DLD1 (cell line): ENCODE data around the gene FBXO27.
"Not testable (repeated sequence)": the region's sequence is repeated elsewhere in the genome, so short reads cannot be mapped to it uniquely, and the experiment has no call there.

Source experiments
- in situ Hi-C: cut with HindIII; loops from 2 replicates; pipeline ENCODE4 v1.10.0; 2017; ENCODE audit warnings: low sequenced_read_pairs

FBXO27 gene

DNA sequence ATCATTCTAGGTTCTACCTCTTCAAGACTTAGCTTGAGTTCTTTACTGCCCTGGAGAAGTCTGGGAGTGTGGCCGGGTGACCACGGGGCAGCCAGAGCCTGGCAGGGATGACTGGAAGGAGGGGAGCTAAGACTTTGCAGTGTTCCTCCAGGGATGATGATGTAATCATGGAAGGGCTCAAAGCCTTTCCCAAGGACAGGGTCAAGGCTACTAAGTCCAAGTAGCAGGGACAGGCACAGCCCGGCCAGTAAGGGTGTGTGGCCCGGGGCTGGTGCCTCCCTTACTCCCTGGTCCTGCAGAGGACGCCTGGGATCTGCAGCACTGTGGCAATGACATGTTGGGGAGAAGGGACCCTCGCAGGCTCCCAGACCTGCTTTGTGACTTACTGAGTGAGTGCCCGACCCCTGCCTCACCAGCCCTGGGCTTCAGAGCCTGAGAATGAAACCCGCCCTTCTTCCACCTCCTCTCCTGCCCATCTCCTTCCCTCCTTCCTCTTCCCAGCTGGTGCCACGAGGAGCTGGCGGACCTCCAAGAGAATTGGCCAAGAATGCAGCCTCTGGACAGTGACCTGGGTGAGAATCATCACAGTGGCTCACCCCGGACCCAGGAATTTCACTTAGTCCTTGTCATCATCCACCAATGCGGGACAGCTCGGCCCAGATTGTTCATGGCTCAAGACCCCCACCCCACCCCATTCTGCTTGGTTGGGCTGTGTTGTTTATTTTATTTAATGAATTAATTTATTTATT lies 41.2 kb downstream of the FBXO27 start:
- in situ Hi-C loops: no loop called here

- in situ Hi-C loops: not testable (repeated sequence)
Measured at GRCh38 chr19:38989614-38990013, 42.7 kb downstream of the FBXO27 start.

DNA sequence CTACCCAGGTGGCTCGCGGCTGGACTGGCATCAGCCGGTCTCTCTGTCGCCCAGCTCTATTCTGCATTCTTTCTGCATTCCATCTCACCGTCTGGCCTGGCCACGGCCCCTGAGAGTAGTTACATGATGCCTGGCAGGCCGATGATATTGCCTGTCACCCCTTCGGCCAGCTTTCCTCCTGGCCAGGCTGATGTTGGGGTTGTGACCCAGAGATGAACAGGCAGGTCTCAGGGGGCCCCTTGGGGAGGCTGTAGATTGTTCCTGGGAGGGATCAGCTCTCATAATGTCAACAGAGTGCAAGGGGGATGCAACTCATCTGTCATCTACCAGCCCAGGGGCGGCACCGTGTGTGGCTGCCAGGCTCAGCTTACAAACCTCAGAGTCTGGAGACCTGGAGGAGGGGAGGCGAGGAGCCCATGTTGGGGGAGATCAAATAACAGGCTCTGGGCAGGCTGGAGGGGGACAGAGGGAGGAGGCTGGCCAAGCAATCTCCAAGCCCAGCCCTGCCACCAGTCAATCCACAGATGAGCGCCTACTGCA lies 43.2 kb downstream of the FBXO27 start:
- in situ Hi-C loops: no loop called here

GRCh38 chr19:38988627-38989026 lies 43.7 kb downstream of the FBXO27 start:
- in situ Hi-C loops: not testable (repeated sequence)

DNA sequence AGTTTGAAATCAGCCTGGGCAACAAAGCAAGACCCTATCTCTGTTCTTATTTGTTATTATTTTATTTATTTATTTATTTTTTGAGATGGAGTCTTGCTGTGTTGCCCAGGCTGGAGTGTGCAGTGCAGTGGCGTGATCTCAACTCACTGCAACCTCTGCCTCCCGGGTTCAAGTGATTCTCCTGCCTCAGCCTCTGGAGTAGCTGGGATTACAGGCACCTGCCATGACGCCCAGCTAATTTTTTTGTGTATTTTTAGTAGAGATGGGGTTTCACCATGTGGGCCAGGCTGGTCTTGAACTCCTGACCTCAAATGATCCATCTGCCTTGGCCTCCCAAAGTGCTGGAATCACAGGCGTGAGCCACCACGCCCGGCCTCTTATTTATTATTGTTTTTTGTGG lies 44.6 kb downstream of the FBXO27 start:
- in situ Hi-C loops: not testable (repeated sequence)

GRCh38 chr19:38985262-38985661 lies 47.1 kb downstream of the FBXO27 start:
- in situ Hi-C loops: no loop called here

GRCh38 chr19:38980583-38981374 lies 51.6 kb downstream of the FBXO27 start:
- in situ Hi-C loops: no loop called here

GRCh38 chr19:38979812-38980211 lies 52.5 kb downstream of the FBXO27 start:
- in situ Hi-C loops: no loop called here

DNA sequence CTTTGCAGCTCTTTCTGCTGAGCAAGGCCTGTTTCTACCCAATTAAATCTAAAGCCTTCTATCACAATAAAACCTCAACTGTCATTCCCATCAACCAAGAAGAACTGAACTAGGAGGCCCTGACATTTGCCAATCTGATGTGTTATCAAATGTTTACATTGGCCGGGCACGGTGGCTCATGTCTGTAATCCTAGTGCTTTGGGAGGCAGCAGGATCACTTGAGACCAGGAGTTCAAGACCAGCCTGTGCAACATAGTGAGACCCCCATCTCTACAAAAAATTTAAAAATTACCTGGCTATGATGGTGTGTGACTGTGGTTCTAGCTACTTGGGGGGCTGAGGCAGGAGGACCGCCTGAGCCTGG lies 54.0 kb downstream of the FBXO27 start:
- in situ Hi-C loops: no loop called here

- in situ Hi-C loops: no loop called here
Measured at GRCh38 chr19:38977445-38978325, 54.7 kb downstream of the FBXO27 start.

GRCh38 chr19:38975861-38976271 lies 56.5 kb downstream of the FBXO27 start:
- in situ Hi-C loops: no loop called here

GRCh38 chr19:38975214-38975860 lies 57.0 kb downstream of the FBXO27 start, which contains the start of gene FBXO17:
TSS of gene FBXO17 (minus strand) at chr19:38975742. CDS start at chr19:38950319, 25,423 bp downstream.
- in situ Hi-C loops: no loop called here

DNA sequence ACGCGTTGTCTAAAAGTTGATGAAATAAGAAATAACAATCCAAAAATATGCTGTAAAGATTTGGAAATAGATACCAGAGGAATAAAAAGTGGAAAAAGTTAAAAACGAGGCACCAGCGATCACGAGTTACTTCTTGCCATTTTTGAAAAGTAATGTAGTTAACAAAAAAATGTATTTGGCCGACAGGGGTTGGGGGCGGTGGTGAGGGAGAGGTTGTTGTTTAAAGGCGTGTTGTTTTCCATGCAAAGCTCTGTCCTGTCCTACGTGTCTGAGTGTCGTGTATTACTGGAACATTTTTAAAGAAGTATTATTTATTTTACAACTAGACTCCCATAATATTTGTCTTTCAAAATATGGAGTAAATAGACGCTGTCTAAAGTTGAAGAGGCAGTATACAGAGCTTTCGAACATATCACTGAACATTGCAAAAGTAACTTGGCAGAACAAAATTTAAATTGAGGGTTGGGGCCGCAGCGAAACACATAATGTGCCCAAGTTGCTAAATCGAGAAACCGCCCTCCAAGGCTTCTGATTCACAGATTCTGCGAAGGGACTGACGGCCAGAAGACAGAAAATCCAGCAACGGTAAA lies 57.6 kb downstream of the FBXO27 start:
- in situ Hi-C loops: no loop called here
